Heart left ventricle (tissue), 16 donors: ENCODE measurements around the gene C1orf74. TPM values are rescaled to one million over a fixed set of nuclear protein-coding genes. Genes with fewer than 3 reads are reported as not detected.

Experiments
- ATAC-seq, 4 donors: fragments of 200-7000 bp; cut with Tn5 transposase; one replicate each; pipeline ENCODE4 v1.9.1; 2020 to 2022; ENCODE audit warnings: moderate library complexity in 4 of 4, mild to moderate bottlenecking in 3 of 4, moderate number of reproducible peaks in 1 of 4
- DNase-seq, 5 donors: peaks; one replicate each; pipeline ENCODE4 v3.0.0-alpha.2; 2020
- H3K27ac ChIP-seq, 12 donors: fragments of 200-600 bp; sonication (generic) in 4 of 12; one replicate each; pipeline versions ENCODE4 v1.5.0 to v1.8.0; 2016 to 2022; ENCODE audit warnings: mild to moderate bottlenecking in 2 of 12
- H3K27me3 ChIP-seq, 9 donors: fragments of 200-600 bp; sonication (generic) in 2 of 9; one replicate each; pipeline versions ENCODE4 v1.5.1 to v1.8.0; 2016 to 2022; ENCODE audit warnings: mild to moderate bottlenecking in 3 of 9
- H3K36me3 ChIP-seq, 9 donors: fragments of 200-600 bp; sonication (generic) in 2 of 9; one replicate each; pipeline versions ENCODE4 v1.5.0 to v1.8.0; 2018 to 2022; ENCODE audit warnings: mild to moderate bottlenecking in 2 of 9
- H3K4me1 ChIP-seq, 12 donors: fragments of 200-600 bp; sonication (generic) in 4 of 12; one replicate each; pipeline versions ENCODE4 v1.5.0 to v1.8.0; 2016 to 2022; ENCODE audit warnings: mild to moderate bottlenecking in 3 of 12
- H3K4me3 ChIP-seq, 12 donors: fragments of 200-600 bp; sonication (generic) in 4 of 12; one replicate each; pipeline versions ENCODE4 v1.5.0 to v1.8.0; 2017 to 2022; ENCODE audit warnings: mild to moderate bottlenecking in 9 of 12, moderate library complexity in 4 of 12
- H3K9me3 ChIP-seq, 12 donors: fragments of 200-600 bp; sonication (generic) in 4 of 12; one replicate each; pipeline versions ENCODE4 v1.5.0 to v1.8.0; 2016 to 2022; ENCODE audit warnings: mild to moderate bottlenecking in 1 of 12
- CTCF ChIP-seq, 12 donors: fragments of 200-600 bp; sonication (generic) in 4 of 12; IDR thresholded peaks; one replicate each; pipeline versions ENCODE4 v1.5.0 to v1.8.0; 2018 to 2022; ENCODE audit warnings: antibody characterized with exemption in 12 of 12, mild to moderate bottlenecking in 5 of 12
- POLR2A ChIP-seq, 2 donors: fragments of 450-650 bp; IDR thresholded peaks; one replicate each; pipeline ENCODE4 v1.6.1; 2017; ENCODE audit warnings: antibody characterized with exemption in 2 of 2, mild to moderate bottlenecking in 2 of 2, moderate library complexity in 2 of 2
- WGBS, 4 donors: extraction: QIAGEN DNeasy Blood & Tissue Kit in 2 of 4; methylation state at CpG; one replicate each; pipeline versions ENCODE4 v1.1.5 to v1.1.7; 2013 to 2018; 5-methylcytosine and 5-hydroxymethylcytosine counted together
- intact Hi-C, 10 donors: fragments of 100-400 bp; cut with DNase I; formaldehyde crosslinking; loops; one replicate each; pipeline versions ENCODE4 v1.11.1 to v1.14.2; 2022
- polyA plus RNA-seq, 2 donors: library from polyadenylated mRNA; stranded (reverse); fragments of 200-250 nt; gene quantifications; one replicate each; pipeline ENCODE4 v1.2.3, GENCODE V29; 2013
- total RNA-seq, 9 donors: library from RNA; depleted of rRNA in 2 of 9; stranded (reverse); fragments of >200 nt in 2 of 9; fragmentation: NEBNext Ultra II Directional in 3 of 9; extraction: Animal tissue kit (Norgen Biotek cat#: 25700) in 3 of 9; gene quantifications; one replicate each; pipeline versions ENCODE4 v1.1.0 to v1.2.4, GENCODE V29; 2016 to 2023
- donor health status: ischemic (EF 13 %, LVEDD 7.1; RV severe dilation, severe dysfunction).
- donor health status: healthy with polysubstance abuse.
- donor health status: DM: no; HTN: yes; CAD: no.
- donor health status: DM: no; HTN: no; CAD: no.
- donor health status: ischemic (EF 25% LVEDD 6.9; RV normal size, moderate dysfunction).
- donor health status: ischemic (EF 25% LVEDD 5.7; RV mildly dilated, moderate dysfunction).
- donor health status: healthy.
- donor health status: DM: yes; HTN: yes; CAD: no.
- donor health status: ischemic (EF 35%, LVEDD 5.7; RV mildly dilated, moderate dysfunction).
- donor health status: nonischemic (EF 11% LVEDD 7.7; RV severe dilation, severe dysfunction).
- donor health status: DM: yes; HTN: yes; CAD: no.
- donor health status: PGD.
- donor health status: ischemic (EF 29% LVEDD 5.4; RV normal size, mild dysfunction).
- donor health status: nonischemic (EF 23%, LVEDD 6.1; RV moderate dilation, normal function).

C1orf74 gene
- total and polyA plus RNA-seq, 11 donors = 1.1 to 2.6 (median 2.2) TPM

DNA sequence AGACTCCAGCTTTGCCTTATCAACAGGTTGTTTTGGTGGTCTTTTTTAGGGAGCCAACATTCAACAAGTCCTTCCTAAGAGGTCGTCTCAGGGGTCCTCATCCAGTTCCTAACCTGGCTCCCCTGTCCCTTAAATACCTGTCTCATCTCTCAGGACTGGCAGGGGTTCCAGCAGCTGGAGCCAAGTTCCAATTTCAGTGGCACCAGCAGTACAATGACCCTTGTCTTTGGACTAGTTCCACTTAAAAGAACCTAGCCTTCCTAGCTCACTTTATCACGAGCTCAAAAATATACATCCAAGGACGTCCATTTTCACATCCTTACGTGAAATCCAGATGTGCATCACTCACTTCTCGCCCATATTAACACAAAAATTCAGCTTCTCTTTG is 47.2 kb downstream of the C1orf74 start:
- intact Hi-C loops = no loop called here
- Histone ChIP-seq H3K4me1 (peaks cover 0 to 39% (median 19%) of the 10 kb centered on the region in 12 donors), H3K36me3 (no peaks in the 10 kb centered on the region), H3K27ac (no peak overlapping the region), H3K4me3 (no peak overlapping the region), H3K9me3 (no peaks in the 10 kb centered on the region), H3K27me3 (no peaks in the 10 kb centered on the region)
- WGBS, 4 donors = 70 to 79% (median 77%) methylated on average over 5 of the region's 5 CpGs
- DNase-seq (no peak), ATAC-seq (no peak)
- TF ChIP-seq POLR2A (IDR thresholded peaks at IDR 0.05) (no peak), CTCF (IDR thresholded peaks at IDR 0.05) (no peak)

DNA sequence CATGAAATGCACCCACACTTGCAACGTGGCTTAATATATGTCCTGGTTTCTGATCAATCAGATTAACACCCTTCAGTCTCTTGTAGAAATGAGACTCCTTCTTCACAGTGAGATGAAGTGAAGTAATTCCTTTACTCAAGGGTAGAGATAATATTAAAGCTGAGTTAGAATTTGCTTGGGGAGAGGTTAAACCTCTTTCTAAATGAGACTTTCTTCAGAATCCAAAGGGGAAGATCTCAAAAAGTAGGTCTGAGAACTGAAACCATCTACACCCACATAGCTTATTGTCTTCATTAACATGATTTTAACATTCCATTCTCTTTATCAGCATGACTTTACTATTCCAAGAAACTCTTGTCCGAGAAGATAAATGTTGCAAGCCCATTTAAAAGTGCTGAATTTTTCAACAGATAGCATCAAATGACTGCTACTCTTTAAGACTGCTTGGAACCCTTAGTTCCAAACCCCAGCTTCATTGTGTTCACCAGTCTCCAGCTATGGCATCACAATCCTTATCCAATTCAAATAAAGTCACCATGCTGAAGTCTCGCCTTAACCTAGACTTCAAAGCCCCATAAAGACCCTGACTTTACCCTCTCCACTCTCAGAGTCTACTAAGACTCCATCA is 47.8 kb downstream of the C1orf74 start:
- peaks cover 0 to 35% (median 15%) of the 10 kb centered on the region in 12 donors for H3K4me1 ChIP-seq
- H3K9me3 ChIP-seq = no peaks in the 10 kb centered on the region
- DNase-seq (no peak), ATAC-seq (no peak)
- H3K36me3 ChIP-seq = no peaks in the 10 kb centered on the region
- intact Hi-C loops = no loop called here
- H3K27me3 ChIP-seq = no peaks in the 10 kb centered on the region
- no peak overlapping the region for H3K4me3 ChIP-seq
- WGBS, 4 donors = 50 to 65% (median 56%) methylated on average over 3 of the region's 3 CpGs
- TF ChIP-seq CTCF (IDR thresholded peaks at IDR 0.05) (no peak), POLR2A (IDR thresholded peaks at IDR 0.05) (no peak)
- no peak overlapping the region for H3K27ac ChIP-seq

- H3K4me1 ChIP-seq = peaks cover 0 to 35% (median 15%) of the 10 kb centered on the region in 12 donors
- no peaks in the 10 kb centered on the region for H3K9me3 ChIP-seq
- 81 to 93% (median 87%) methylated on average over 3 of the region's 3 CpGs for WGBS, 4 donors
- no peaks in the 10 kb centered on the region for H3K27me3 ChIP-seq
- TF ChIP-seq CTCF (IDR thresholded peaks at IDR 0.05) (no peak), POLR2A (IDR thresholded peaks at IDR 0.05) (no peak)
- no peak for DNase-seq
- H3K36me3 ChIP-seq = no peaks in the 10 kb centered on the region
- H3K4me3 ChIP-seq = no peak overlapping the region
- peak overlapping the region in 3 of 12 donors; percentile 0 to 58 (median 32) for H3K27ac ChIP-seq
- ATAC-seq = peak in 3 of 4 donors; percentile 44 to 72 (median 67)
- intact Hi-C loops = no loop called here
Observed at GRCh38 chr1:209733409-209734192, 50.8 kb downstream of the C1orf74 start.

- intact Hi-C loops = no loop called here
Observed at GRCh38 chr1:209732725-209733124, 51.6 kb downstream of the C1orf74 start.

More at GRCh38 chr1:209732725-209733124, 51.6 kb downstream of the C1orf74 start:
- peak overlapping the region in 2 of 12 donors; percentile 0 to 32 for H3K27ac ChIP-seq
- ATAC-seq (peak in 1 of 4 donors; percentile 49), DNase-seq (no peak)
- H3K4me1 ChIP-seq = peaks cover 0 to 40% (median 23%) of the 10 kb centered on the region in 12 donors
- H3K4me3 ChIP-seq = no peak overlapping the region
- H3K36me3 ChIP-seq = no peaks in the 10 kb centered on the region
- WGBS, 4 donors = 27 to 56% (median 41%) methylated on average over 1 of the region's 1 CpG
- no peaks in the 10 kb centered on the region for H3K27me3 ChIP-seq
- TF ChIP-seq POLR2A (IDR thresholded peaks at IDR 0.05) = no peak
- TF ChIP-seq CTCF (IDR thresholded peaks at IDR 0.05) = no peak
- H3K9me3 ChIP-seq = no peaks in the 10 kb centered on the region
